ENCODE results near the gene KLHL4.

DNA sequence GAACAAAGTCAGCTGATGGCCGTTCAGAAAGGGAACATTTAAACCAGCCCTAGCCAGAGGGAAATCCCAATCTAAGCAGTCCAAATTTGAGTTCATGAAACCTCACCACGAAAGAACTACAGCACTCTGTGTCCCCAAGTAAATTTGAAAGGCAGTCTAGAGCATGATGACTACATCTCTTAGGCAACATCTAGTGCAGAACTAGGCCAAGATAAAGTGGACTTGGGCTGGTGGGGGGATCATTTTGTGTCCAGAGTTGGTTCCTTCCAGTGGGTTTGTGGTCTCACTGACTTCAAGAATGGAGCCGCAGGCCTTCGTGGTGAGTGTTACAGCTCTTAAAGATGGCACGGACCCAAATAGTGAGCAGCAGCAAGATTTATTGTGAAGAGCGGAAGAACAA, 64.9 kb downstream of the KLHL4 start:
- TF ChIP-seq, protein P1, sequence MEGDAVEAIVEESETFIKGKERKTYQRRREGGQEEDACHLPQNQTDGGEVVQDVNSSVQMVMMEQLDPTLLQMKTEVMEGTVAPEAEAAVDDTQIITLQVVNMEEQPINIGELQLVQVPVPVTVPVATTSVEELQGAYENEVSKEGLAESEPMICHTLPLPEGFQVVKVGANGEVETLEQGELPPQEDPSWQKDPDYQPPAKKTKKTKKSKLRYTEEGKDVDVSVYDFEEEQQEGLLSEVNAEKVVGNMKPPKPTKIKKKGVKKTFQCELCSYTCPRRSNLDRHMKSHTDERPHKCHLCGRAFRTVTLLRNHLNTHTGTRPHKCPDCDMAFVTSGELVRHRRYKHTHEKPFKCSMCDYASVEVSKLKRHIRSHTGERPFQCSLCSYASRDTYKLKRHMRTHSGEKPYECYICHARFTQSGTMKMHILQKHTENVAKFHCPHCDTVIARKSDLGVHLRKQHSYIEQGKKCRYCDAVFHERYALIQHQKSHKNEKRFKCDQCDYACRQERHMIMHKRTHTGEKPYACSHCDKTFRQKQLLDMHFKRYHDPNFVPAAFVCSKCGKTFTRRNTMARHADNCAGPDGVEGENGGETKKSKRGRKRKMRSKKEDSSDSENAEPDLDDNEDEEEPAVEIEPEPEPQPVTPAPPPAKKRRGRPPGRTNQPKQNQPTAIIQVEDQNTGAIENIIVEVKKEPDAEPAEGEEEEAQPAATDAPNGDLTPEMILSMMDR (IDR thresholded peaks at IDR 0.05), result no peak
- TF ChIP-seq POLR2A (IDR thresholded peaks at IDR 0.05), result no peak
